ENCODE results near the gene SSPN.

DNA sequence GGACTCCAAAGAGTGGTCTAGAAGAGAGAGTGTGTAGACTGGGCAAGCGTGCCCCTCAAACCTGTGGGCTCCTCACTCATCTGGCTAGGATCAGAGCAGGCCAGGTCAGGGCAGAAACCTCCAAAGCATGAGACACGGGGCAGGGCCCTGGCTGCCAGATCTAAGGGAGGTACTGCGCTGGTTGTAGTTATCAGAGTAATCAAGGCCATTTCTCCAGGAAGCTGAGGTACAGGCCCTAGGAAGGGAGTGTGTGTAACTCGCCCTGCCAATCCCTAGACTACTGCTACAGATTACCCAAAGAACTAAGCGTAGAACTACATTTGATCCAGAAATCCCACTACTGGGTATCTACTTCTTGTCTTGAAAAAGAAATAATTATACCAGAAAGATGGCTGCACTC lies 84.5 kb downstream of the SSPN start:
- TF ChIP-seq, protein P1, sequence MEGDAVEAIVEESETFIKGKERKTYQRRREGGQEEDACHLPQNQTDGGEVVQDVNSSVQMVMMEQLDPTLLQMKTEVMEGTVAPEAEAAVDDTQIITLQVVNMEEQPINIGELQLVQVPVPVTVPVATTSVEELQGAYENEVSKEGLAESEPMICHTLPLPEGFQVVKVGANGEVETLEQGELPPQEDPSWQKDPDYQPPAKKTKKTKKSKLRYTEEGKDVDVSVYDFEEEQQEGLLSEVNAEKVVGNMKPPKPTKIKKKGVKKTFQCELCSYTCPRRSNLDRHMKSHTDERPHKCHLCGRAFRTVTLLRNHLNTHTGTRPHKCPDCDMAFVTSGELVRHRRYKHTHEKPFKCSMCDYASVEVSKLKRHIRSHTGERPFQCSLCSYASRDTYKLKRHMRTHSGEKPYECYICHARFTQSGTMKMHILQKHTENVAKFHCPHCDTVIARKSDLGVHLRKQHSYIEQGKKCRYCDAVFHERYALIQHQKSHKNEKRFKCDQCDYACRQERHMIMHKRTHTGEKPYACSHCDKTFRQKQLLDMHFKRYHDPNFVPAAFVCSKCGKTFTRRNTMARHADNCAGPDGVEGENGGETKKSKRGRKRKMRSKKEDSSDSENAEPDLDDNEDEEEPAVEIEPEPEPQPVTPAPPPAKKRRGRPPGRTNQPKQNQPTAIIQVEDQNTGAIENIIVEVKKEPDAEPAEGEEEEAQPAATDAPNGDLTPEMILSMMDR (IDR thresholded peaks at IDR 0.05): no peak
- TF ChIP-seq POLR2AphosphoS5 (IDR thresholded peaks at IDR 0.05): no peak
